Stimulated activated CD4-positive, alpha-beta T cell treated with anti-CD3 and anti-CD28 coated beads, Interleukin-15, amount 100 ng/mL, for 48 hours (primary cell): ENCODE results near the gene IL12RB1.
"Not testable (repeated sequence)": the region's sequence is repeated elsewhere in the genome, so short reads cannot be mapped to it uniquely, and the experiment has no call there.

Experiments
- DNase-seq, 2 donors: peaks; one replicate each; pipeline ENCODE4 v3.0.0-alpha.2; 2020; ENCODE audit warnings: low read depth in 2 of 2

Gene IL12RB1

DNA sequence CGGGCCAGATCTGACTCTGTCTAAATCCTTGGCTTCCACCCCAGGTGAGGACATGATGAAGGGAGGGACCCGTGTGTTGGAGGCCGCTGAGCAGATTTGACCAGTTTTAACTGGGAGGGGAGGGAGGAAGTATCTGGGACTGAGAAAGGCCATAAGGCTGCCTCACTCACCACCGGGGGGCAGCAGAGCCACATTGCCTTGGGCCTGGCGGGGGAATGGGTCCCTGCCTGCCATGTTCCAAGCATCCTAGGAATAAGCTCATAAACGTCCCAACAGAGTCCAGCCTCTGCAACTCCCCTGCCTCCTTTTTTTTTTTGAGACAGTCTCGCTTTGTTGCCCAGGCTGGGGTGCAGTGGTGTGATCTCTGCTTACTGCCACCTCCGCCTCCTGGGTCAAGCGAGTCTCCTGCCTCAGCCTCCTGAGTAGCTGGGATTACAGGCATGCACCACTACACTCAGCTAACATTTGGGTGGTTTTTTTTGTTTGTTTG lies 26.3 kb upstream of the IL12RB1 start:
- DNase-seq, result peak in 1 of 2 donors; percentile 74

DNA sequence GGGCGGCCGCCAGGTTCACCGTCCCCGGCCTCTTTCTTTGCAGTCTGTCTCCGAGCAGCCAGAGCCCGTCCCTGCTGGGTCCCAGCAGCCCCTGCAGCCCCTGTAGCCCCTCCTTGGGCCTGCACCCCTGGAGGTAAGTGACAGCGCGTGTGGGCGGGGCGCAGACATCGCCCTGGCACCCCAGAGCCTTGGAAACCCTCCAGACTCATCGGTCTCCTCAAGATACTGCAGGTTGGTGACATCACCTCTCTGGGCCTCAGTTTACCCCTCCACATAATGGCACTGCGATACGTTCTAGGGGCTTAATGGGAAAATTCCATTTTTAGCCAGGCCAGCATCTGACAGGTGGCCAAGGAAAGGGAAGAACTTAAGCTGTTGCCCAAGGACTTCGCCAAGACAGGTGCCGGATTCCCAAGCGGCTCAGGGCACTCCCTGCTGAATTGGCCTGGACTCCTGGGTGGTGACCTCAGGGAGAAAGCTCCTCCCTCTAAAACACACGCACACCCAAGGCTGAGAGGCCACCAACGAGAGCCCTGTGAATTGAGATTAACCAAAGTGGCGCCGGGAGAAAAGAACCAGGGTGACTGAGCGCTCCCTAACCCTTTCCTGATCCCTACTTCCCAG lies 24.0 kb upstream of the IL12RB1 start:
- no peak for DNase-seq

DNA sequence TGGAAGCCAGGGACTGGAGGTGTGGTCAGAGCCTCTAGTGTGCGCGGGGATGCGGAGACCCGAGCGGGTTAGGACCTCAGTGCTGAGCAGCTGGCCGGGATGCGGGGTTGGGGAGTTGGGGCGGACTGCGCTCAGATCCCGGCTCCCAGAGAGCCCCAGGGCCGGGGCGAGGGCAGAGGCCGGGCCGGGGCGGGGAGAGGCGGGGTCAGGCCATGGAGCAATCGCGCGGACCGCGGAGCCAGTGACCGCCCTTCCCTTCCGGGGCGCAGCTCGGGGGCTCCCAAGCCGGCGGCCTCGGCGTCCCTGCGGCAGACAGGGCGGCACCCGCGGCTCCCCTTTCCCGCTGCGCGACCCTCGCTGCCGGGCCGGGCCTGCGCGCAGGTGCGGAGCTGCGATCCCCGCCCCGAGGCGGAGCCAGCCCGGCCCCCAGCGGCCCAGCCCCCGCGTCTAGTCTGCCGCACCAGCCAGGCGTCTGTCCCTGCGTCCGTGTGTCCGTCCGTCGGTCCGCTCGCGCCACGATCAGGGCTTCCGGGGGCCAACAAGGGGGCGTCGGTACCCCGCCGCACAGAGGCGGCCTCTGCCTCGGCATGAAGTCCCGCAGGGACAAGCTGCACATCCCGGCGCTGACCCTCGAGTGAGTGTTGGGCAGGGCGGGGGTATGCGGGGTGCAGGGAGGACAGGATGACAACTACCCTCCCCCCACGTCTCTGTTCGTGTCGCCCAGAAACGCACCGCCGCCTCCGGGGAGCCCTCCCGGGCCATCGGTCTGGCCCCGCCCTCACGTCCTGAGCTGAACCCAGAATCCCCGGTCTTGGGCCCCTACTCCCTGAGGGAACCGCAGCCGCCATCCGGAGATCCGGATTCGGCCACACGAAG lies 23.2 kb upstream of the IL12RB1 start:
- DNase-seq, result no peak

DNA sequence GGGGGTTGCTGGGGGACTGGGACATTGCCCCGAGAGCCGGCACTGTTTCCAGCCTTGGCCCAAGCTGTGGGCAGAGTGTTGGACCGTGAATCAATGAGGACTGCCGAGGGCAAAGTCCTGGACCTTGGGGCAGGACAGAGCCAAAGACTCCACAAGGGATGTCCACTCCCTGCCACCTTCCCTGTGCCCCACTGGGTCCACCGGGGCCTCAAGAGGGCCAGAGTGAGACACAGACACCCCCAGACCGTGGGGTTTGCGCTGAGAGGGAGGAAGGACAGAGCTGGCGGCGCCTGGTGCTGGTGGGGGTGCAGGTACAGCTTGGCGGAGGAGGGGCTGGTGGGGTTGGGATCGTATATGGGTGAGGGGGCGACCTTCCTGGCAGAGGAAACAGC lies 22.6 kb upstream of the IL12RB1 start:
- DNase-seq, result no peak

DNA sequence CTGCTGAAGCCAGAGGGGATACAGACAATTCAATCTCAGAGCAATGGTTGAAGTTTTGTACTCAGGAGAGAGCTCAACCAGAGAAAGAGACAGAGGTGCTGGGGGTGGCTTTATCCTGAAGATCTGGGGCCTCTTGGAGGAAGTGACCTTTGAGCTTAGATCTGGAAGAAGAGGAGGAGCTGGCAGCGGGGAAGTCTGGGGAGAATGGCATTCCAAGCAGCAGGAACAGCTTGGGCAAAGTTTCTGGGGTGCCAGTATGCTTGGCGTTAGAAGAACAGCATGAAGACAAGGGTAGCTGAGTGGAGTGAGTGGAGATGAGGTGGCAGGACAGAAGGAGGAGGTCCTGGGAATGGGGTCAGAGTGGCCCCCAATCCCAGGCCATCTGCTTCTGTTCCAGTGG lies 22.2 kb upstream of the IL12RB1 start:
- no peak for DNase-seq

DNA sequence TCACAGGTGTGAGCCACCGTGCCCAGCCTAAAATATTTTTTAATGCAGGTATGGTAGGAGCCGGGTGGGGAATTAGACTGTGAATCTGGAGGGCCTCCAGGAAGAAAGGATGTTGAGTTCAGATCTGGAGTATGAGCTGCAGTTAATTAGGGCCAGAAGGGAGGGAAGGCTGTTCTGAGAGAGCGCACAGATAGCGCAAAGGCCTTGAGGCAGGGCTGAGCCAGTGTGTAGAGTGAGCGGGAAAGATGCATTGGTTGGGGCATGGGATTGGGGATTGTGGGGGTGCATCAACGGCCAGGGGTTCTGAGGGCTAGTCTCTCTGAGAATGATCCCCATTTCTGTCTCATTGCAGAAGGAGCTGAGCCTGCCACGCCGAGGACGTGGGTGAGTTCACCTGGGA lies 20.5 kb upstream of the IL12RB1 start:
- no peak for DNase-seq

DNA sequence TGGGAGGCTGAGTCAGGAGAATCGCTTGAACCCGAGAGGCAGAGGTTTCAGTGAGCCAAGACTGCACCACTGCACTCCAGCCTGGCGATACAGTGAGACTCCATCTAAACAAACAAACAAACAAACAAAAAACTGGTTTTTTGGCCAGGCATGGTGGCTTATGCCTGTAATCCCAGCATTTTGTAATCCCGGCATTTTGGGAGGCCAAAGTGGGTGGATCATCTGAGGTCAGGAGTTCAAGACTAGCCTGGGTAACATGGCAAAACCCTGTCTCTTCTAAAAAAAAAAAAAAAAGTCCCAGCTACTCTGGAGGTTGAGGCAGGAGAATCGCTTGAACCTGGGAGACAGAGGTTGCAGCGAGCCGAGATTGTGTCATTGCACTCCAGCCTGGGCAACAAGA lies 18.5 kb upstream of the IL12RB1 start:
- not testable (repeated sequence) for DNase-seq

DNA sequence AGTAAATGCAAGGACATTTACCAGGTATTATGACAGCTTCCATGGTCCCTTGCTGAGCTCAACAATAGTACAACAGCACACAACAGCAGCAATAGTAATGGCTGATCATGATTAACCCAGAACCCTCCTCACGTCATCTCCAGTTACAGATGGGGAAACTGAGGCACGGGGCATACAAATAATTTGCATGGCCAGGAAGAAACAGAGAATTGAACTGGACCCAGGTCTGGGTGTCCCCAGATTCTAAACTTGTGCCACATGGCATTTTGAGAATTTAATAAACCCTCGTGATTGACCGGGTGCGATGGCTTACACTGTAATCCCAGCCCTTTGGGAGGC lies 18.0 kb upstream of the IL12RB1 start:
- DNase-seq, result no peak

DNA sequence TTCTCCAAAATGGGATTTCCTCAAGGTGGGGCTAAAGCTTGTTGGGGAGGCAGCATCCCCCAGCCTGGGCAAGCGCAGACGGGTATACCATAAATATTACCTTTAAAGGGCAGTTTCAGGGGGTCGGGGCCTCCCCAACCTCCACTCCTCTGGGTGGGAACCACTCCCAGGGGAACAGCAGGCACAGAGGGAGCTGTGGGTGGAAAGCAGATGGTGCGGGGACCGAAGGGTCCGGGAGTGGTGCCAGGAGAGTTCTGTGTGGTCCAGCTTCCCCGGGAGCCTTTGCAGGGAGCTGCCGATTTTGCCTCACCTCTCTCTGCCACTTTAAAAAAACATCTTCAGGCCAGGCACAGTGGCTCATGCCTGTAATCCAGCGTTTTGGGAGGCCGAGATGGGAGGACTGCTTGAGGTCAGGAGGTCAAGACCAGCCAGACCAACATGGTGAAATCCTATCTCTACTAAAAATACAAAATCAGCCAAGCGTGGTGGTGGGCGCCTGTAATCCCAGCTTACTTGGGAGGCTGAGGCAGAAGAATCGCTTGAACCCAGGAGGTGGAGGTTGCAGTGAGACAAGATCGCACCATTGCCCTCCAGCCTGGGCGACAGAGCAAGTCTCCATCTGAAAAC lies 16.3 kb upstream of the IL12RB1 start:
- DNase-seq, result no peak

DNA sequence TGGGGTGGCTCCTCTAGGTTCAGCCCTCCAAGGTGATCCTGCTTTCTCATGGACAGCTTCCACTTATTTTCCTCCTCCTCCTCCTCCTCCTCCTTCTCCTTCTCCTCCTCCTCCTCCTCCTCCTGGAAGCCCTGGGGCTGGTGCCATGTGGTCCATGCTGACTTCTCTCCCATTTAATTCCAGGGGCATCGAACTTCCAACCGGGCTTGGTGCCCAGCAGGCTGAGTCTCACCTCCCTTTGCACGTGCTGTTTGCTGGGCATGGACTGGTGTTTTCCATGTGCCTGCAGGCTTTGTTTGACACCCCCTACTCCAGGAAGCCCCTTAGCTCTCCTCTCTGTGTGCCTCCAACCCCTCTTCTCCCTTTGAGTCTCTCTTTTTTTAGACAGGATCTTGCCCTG lies 14.5 kb upstream of the IL12RB1 start:
- DNase-seq, result no peak

DNA sequence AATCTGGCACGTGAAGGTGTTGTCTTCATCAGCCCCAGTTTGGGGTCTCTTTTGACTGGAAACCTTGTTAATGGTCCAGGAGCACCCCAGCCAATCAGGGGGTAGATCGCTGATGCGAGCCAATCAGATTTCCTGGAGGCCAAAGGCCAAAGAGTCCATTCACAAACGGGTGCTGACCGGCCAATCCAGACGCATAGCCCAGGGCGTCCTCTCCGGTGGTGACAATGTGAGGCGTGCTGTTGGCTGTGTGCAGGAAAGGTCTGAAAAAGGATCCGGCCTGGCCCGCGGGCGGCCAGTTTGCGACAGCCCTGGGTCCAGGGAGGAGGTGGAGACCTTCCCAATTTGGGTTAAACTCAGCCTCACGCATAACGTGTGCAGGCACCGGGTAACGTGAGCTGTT lies 14.0 kb upstream of the IL12RB1 start:
- DNase-seq, result no peak

DNA sequence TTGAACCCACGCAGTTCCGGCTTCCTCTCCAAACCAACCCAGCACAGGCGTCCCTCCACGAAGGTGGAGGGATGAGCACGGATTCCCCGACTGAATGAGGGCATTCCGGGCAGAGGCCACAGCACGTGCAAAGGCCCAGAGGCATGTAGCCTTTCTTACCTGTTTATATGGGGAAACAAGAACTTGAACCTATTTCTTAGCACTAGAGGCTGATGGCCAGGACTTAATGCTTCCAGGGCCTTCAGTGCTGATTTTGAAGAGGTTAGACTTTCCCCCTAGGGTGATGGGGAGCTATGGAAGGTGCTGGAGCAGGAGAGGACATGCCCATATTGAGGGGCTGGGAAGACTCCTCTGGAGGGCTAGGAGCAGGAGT lies 12.9 kb upstream of the IL12RB1 start:
- no peak for DNase-seq

DNA sequence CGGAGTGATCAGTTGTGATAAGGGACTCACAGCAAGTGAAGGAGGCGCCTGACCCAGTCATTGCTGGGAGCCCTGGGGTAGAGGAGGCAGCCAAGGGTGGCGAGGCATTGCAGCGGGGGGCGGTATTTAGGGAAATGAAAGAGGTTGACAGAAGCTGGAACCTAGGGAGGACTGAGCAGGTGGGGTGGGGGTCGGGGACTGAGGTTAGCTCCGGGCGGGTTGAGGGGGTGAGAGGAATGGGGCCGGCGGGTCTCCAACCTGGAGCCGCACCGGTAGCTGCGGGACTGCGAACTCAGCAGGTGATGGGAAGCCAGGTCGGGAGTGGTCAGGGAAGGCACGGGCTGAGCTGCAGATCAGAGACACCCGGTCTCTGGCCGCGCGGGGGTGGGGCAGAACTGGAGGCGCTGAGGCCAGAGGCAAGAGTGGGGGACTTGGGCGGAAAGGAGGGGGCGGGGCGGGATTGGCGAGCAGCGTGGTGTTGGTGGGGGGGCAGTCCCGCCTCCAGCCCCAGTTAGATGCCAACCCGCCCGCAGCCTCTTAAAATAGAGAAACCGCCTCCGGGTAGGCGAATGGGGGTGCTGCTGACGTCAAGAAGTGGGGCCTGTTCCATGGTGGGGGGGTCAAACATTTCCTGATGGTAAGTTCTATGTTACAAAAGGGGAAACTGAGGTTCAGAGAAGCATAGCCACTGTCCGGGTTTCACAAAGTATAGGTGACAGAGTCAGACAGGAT lies 12.3 kb upstream of the IL12RB1 start:
- DNase-seq, result no peak

DNA sequence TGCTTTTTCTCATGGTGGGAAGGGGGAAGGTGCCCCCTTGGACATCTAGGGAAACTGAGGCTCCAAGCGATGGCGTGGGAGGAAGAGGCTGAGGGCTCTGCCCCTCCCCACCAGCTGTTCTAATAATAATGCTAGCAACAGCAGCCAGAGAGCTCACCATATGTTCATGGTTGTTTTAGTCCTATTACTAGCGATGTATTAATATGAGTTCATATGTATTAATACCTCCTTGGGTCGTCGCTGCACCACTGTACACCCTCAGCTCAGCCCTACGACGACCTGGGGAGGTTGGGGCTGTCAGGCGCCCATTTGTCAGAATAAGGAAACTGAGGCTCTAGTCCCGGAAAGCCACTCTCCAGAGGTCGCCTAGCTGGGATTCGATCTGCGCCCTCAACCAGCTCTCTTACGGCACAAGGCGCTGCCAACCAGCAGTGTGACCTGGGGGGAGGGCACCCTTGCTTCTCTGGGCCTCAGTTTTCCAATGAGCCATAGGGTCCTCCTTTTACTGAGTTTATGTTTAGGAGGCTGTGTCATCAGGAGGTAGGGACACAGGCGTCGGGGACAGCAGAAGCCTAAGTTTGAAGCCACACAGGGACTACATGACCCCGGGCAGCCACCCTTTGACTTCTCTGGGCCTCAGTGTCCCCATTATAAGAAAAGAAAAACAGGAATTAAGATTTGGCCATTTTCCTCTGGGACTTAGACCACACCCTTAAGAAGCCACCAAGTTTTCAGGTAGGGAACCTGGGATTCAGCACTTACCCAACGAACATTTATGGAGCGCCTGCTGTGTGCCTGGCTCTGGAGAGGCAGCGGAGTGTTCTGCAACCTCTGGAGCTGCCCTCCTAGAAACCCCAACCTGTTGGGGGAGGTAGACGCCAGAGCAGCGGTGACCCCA lies 11.5 kb upstream of the IL12RB1 start:
- no peak for DNase-seq

DNA sequence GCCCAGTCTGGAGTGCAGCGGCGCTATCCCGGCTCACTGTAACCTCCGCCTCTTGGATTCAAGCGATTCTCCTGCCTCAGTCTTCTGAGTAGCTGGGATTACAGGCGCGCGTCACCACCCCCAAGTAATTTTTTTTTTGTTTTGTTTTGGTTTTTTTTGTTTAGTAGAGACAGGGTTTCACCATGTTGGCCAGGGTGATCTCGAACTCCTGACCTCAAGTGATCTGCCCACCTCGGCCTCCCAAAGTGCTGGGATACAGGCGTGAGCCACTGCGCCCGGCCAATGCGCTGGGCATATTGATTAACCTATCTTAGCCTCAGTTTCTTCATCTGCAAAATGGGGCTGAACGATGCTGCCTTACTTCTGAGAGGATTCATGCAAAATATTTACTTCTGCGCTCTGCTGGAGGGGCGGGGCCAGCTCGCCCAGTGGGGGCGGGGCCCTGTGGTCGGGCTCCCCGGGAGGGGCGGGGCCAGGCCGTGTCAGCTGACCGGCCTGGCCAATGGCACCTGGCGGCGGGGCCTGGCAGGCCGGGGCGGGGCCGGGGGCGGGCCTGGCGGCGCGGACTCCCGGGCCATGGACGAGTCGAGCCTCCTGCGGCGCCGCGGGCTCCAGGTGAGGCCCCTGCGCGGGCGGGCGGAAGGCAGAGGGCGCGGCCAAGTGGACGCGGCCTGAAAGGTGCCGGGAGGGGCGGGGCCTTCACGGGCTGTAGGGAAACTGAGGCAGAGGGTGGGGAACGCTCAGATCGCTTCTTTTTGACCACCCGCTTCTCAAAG lies 10.7 kb upstream of the IL12RB1 start, which contains the start of gene MAST3:
TSS of gene MAST3 (plus strand) at position 562 of the 776 bp plus-strand sequence. CDS start at position 577, 15 bp downstream.
- peak; percentile 82 to 94 for DNase-seq

DNA sequence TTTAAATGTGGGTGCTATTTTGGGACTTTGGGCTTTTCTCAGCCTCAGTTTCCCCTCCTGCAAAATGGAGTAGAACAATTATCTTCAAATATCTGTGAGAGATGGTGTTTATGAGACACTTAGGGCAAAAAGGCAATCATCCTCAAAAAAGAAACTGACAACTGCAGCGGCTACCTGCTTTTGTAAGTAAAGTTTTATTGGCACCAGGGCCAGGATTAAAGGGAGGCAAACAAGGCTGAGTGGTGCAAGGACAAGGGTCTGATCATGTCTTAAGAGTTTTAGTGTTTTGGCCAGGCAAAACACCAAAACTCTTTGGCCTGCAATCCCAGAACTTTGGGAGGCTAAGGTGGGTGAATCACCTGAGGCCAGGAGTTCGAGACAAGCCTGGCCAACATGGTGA lies 9.5 kb upstream of the IL12RB1 start:
- DNase-seq, result no peak

DNA sequence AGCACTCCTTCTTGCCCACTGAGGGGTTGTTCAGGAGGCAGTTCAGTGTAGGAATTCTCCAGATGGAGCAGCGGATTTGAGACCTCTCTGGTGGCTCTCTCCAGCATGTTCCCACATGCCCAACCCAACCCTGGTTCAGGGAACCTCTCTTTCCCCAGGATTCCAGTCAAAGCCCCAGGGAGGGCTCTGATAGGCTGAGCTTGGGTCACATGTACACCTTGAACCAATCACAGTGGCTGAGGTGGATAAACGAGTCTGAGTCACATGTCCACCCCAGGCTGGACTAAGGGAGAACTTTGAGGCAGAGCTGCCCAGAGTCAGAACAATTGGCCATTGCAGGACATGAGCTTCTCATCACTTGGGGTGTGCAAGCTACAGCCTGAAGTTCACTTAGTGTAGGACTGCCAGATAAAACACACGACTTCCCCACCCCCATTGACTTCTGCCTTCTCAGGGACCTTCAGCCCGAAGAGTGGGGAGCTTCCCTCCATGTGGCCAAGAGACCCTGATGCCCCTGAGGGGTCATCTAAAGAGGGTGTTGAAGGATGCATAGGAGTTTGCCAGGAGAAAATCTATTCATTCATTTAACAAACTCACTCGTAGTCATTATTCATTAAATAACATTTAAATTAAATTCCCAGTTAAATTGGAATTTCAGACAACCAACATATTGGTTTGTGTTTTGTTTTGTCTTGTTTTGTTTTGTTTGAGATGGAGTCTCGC lies 6.9 kb upstream of the IL12RB1 start:
- DNase-seq, result no peak

DNA sequence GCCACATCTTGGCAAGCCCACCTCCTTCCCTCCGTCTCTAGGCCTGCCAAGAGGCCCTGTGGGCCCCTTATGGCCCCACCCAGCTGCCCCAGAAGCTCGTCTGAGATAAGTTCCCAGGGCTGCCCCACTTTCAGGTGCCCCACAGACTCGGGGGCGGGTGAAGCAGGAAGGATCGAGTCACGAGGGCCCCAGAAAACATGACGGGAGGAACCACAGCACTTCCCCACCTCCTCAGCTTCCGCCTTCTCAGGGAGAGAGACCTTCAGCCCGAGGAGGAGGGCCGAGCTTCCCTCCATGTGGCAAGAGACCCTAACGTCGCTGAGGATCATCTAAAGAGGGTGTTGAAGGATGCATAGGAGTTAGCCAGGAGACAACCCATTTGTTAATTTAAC lies 4.5 kb upstream of the IL12RB1 start:
- DNase-seq, result peak; percentile 76 to 82

DNA sequence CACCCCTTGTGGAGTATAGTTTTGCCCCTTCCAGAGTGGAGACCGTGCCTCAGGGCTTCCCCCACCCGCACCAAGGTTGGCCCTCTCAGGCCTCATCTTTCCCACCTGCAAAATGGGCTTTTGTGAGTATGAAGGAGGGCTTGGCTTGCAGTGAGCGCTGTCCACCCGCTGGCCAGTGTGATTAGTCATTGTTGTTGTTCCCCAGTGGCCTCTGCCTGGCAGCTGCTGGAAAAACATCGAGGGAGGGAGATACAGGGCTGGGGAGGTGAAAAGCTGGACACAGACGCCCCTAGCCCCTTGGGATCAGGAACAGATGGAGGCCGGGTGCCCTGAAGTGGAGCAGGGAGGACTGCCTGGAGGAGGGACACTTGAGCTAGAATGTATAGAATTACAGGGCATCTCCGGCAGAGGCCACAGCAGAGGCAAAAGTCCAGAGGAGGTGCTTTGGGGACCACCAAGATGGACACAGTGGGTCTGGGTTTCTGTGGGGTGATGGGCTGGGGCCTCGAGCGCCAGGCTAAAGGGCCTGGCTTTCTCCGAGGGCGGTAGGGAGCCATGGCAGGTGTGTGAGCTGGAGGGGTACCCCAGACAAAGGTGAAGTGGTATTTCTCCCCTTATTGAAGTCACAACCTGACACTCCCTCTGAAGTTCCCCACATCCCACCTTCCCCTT lies 3.9 kb upstream of the IL12RB1 start:
- no peak for DNase-seq
